ENCODE results near the gene SCYGR5.

GRCh38 chr2:227671170-227671905, 4.7 kb downstream of the SCYGR5 start:
- TF ChIP-seq, protein P1, sequence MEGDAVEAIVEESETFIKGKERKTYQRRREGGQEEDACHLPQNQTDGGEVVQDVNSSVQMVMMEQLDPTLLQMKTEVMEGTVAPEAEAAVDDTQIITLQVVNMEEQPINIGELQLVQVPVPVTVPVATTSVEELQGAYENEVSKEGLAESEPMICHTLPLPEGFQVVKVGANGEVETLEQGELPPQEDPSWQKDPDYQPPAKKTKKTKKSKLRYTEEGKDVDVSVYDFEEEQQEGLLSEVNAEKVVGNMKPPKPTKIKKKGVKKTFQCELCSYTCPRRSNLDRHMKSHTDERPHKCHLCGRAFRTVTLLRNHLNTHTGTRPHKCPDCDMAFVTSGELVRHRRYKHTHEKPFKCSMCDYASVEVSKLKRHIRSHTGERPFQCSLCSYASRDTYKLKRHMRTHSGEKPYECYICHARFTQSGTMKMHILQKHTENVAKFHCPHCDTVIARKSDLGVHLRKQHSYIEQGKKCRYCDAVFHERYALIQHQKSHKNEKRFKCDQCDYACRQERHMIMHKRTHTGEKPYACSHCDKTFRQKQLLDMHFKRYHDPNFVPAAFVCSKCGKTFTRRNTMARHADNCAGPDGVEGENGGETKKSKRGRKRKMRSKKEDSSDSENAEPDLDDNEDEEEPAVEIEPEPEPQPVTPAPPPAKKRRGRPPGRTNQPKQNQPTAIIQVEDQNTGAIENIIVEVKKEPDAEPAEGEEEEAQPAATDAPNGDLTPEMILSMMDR (IDR thresholded peaks at IDR 0.05) = no peak
- TF ChIP-seq POLR2A (IDR thresholded peaks at IDR 0.05) = no peak

All from body of pancreas (tissue), 4 donors.